HG03159 (cell line): ENCODE measurements around the gene MRPS12.
"Not testable (repeated sequence)": the region's sequence is repeated elsewhere in the genome, so short reads cannot be mapped to it uniquely, and the experiment has no call there.

Experiments
- ATAC-seq: cut with Tn5 transposase; IDR thresholded peaks from one replicate; pipeline ENCODE4 v1.9.1; 2021; ENCODE audit warnings: mild to moderate bottlenecking, moderate library complexity; ENCODE audit not compliant: unreplicated experiment

Gene MRPS12

DNA sequence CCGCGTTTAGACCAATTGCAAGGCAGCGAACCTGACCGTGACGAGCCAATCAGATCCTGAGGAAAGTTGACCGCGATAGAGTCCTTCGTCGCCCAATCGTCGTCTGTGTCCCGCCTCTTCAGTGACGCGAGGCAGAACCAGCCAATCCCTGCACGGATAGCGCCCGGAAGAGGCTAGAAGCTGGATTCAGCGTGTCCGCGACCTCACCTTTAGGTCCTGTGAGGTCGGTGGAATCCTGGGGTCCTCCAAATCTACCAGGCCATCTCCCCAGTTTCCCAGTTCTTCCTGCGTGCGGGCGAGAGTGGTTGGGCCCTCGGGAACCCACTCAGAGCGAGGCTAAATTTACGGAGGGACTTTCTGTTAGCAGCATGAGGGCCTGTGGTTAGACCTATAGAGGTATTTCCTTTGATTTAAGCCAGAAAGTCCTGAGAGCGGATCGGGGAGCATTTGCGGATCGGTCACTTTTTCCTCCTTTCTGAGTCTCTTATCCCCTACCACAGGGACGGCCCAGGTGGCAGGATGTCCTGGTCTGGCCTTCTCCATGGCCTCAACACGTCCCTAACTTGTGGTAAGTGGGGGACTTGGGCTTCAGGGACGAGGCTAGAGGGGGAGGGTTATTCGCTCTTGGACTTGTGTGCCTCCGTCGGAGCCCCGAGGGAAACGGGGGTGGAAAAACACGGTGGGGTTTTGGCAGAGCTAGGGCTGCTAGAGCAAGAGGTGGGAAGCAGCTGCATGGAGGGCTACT, at the start of gene MRPS12:
Gene MRPS12, plus strand, starts transcription at position 169 of the 745 bp plus-strand sequence. Its CDS starts 351 bp downstream, at position 520.
- ATAC-seq: peak; percentile 85

DNA sequence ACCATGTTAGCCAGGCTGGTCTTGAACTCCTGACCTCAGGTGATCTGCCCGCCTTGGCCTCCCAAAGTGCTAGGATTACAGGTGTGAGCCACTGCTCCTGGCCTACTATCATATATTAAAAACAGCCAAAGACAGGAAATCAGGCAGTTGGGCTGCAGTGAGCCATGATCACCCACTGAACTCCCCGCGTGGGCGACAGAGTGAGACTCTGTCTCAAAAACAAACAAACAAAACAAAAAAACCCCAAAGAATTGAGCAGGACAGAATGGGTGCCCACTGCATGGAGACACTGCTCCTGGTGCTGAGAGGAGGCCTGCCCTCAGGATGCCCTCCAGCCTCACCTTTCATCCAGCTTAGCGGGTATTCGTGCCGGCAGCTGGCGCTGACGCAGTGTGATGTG, 47.5 kb upstream of the MRPS12 start:
- ATAC-seq: no peak

- not testable (repeated sequence) for ATAC-seq
Observed at GRCh38 chr19:38884691-38885090, 46.1 kb upstream of the MRPS12 start.

- ATAC-seq: no peak
Observed at GRCh38 chr19:38888876-38889275, 41.9 kb upstream of the MRPS12 start.

DNA sequence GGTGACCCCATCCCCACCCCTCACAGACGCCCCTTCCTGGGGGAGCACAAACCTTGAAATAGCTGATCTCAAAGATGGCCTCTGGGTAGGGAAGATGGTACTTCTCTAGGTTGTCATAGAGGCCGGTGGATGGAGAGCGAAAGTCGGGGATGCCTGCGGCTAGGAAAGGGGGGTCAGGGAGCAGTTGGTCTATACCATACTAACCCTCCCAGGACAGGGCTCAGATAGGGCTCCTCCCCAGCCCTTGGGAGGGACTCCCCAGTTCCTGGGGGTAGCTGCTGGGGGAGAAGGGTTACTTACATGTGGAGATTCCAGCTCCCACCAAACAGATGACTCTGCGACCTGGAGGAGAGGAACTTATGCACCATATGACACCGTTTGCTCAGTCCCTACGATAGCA, 40.9 kb upstream of the MRPS12 start:
- ATAC-seq: no peak

DNA sequence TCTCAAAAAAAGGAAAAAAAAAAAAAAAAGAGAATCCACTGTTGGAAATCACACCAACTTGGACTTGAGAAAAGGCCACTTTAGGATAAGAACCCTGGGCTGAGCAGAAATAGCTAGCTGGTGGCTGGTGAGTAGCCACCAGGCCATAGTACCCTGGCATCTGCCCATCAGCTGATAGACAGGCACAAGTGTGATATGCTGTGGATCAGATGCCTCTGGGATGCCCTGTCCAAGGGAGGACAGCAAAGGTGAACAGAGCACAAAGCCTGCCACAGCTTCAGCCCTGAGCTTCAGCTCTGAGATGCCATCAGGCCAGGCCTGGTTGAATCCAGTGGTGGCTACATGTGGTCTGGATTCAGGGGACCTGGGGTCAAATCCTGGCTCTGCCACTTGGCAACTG, 40.1 kb upstream of the MRPS12 start:
- ATAC-seq: no peak

- no peak for ATAC-seq
Observed at GRCh38 chr19:38891771-38892170, 39.0 kb upstream of the MRPS12 start.

DNA sequence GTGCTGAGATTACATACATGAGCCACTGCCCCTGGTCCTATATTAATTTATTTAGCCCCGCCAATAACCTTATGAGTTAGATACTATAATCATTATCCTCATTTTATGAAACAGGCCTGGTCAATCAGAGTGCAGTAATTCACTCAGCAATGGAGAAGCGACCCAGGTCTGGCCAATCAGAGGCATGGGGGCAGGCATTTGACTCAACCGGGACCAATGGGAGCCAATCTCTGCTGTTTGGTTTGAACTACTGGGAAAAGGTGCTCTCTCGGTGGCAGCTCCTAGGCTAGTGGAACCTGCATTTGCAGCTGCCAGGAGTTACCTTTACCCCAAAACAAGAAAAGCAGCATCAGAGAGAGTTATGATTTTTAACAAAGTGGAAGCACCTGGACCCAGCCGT, 37.9 kb upstream of the MRPS12 start:
- ATAC-seq: no peak

DNA sequence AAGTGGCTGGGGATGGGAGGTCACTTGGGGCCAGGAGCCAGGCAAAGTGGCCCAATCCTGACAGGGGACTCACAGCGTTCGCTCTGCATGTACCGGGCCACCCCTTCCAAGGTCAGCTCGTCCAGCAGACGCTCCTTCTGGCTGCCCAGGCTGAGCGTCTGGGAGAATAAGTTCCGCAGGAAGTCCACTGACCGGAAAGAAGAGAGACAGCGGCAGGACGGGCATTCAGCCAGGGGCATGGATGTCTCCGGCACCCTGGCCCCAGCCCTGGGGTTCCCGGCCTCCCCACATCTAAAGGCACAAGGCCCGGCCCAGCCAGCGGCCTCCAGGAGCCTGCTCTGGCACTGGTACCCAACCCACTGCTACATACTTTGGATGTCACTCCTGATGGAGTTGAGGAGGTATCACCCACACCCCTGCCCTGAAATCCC, 37.4 kb upstream of the MRPS12 start:
- no peak for ATAC-seq

GRCh38 chr19:38894968-38895367, 35.8 kb upstream of the MRPS12 start:
- no peak for ATAC-seq

GRCh38 chr19:38898788-38899446, 31.8 kb upstream of the MRPS12 start:
- peak; percentile 1 for ATAC-seq

- peak; percentile 87 for ATAC-seq
Observed at GRCh38 chr19:38899447-38900201, 31.1 kb upstream of the MRPS12 start, which contains the start of the genes NFKBIB and SIRT2. Gene NFKBIB (plus strand): TSS chr19:38899969. CDS start chr19:38900033, 64 bp downstream. Gene SIRT2 (minus strand): TSS chr19:38899618. CDS start chr19:38899521, 97 bp downstream.

- no peak for ATAC-seq
Observed at GRCh38 chr19:38900202-38900629, 30.5 kb upstream of the MRPS12 start.

DNA sequence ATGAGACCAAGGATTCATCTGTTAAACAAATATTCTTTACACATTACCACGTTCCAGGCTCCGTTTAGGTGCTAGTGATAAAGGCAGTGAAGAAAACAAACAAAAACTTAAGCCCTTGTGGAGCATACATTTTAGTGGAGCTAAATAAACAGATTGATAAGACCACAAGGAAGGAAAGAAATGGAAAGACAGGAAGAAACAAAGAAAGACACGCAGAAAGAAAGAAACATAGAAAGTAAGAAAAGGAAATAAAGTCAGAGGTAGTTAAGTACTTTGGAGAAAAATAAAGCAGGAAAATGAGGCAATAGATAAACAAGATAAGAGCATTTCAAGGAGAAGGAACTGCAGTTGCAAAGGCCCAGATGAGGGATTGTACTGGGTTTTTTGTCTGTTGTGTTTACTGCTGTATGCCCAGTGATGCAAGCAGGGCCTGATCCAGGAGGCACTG, 30.0 kb upstream of the MRPS12 start:
- no peak for ATAC-seq

DNA sequence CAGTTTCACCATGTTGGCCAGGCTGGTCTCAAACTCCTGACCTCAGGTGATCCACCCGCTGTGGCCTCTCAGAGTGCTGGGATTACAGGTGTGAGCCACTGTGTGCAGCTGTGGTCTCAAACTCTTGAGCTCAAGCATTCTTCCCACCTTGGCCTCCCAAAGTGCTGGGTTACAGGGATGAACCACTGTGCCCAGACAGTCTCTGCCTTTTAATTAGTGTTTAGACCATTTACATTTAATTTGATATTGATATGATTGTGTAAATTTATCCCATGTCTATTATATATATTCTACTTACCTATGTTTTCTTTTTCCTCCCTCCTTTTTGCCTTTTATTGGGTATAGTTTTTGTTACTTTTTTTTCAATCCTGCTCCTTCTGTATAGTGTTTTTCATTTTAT, 29.1 kb upstream of the MRPS12 start:
- no peak for ATAC-seq

GRCh38 chr19:38904581-38905539, 25.9 kb upstream of the MRPS12 start:
- no peak for ATAC-seq

- no peak for ATAC-seq
Observed at GRCh38 chr19:38905620-38906019, 25.1 kb upstream of the MRPS12 start.

- no peak for ATAC-seq
Observed at GRCh38 chr19:38907227-38907626, 23.5 kb upstream of the MRPS12 start.

DNA sequence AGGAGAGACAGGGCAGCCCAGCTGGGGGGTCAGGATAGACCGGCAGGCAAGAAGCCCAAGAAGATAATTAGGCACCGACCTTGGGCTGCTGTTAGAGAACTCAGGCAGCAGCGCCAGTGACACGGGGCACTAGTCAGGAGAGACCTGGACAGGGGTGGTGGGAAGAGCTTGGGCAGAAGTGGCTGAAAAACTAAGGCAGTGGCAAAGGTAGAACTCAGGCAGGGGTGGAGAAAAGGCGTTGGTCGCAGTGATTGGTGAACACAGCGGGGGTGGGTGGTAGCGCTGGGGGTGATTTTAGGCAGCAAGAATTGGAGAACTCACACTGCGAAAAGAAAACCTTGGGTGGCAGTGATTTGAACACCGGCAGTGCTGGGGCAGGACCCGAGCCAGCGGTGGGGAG, 23.1 kb upstream of the MRPS12 start:
- ATAC-seq: no peak

- no peak for ATAC-seq
Observed at GRCh38 chr19:38908911-38909310, 21.8 kb upstream of the MRPS12 start.
